VCaP (cell line): ENCODE results near the gene FCER2.
"Not testable (repeated sequence)": the region's sequence is repeated elsewhere in the genome, so short reads cannot be mapped to it uniquely, and the experiment has no call there.

Source experiments
- H3K27ac ChIP-seq: fragments of 450-650 bp; 2 replicates; pipeline ENCODE4 v1.5.1; 2017
- TF ChIP-seq, protein P1 (sequence below): fragments of 450-650 bp; conservative IDR thresholded peaks from 2 replicates; pipeline ENCODE4 v1.5.1; 2017; ENCODE audit warnings: mild to moderate bottlenecking, moderate library complexity

FCER2 gene, protein sequence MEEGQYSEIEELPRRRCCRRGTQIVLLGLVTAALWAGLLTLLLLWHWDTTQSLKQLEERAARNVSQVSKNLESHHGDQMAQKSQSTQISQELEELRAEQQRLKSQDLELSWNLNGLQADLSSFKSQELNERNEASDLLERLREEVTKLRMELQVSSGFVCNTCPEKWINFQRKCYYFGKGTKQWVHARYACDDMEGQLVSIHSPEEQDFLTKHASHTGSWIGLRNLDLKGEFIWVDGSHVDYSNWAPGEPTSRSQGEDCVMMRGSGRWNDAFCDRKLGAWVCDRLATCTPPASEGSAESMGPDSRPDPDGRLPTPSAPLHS

DNA sequence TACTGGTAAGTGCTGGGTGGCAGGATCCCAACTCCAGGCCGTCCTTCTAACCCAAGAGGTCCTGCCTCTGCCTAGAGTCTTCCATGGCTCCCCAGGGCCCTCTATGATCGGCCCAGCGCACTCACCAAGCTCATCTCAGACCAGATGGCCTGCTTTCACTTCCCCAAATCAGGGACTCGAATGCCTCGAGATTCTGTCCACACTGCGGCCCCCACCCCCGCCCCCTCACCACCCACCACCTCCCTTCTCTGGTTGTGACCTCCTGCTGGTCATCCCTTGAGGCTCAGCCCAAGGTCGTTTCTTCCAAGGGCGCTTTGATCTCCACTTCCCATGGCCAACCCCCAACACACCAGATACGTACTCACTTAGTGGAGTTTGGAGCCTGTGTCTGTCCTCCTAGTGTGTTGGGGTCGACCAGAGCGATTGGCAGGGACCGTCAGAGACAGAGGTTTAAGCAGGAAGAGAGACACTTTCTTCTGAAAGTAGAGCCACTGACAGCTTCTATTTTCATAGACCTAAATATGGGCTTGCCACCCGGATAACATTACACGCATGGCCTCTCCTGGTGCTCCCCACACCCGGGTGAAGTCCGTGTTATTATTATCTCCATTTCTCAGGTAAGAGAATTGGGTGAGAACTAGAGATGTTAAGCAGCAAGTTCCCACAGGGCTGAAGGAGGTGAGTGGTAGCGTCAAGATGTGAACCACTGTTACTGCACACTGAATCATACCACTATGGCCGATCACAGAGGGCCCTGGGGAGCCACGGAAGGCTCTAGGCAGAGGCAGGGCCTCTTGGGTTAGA is at the start of gene FCER2:
TSS of gene FCER2 (minus strand) at position 478 of the 804 bp plus-strand sequence. CDS start 2,371 bp downstream, outside the sequence.
- no peak within 1 kb of the TSS for H3K27ac ChIP-seq
- TF ChIP-seq, protein P1, sequence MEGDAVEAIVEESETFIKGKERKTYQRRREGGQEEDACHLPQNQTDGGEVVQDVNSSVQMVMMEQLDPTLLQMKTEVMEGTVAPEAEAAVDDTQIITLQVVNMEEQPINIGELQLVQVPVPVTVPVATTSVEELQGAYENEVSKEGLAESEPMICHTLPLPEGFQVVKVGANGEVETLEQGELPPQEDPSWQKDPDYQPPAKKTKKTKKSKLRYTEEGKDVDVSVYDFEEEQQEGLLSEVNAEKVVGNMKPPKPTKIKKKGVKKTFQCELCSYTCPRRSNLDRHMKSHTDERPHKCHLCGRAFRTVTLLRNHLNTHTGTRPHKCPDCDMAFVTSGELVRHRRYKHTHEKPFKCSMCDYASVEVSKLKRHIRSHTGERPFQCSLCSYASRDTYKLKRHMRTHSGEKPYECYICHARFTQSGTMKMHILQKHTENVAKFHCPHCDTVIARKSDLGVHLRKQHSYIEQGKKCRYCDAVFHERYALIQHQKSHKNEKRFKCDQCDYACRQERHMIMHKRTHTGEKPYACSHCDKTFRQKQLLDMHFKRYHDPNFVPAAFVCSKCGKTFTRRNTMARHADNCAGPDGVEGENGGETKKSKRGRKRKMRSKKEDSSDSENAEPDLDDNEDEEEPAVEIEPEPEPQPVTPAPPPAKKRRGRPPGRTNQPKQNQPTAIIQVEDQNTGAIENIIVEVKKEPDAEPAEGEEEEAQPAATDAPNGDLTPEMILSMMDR = no peak

DNA sequence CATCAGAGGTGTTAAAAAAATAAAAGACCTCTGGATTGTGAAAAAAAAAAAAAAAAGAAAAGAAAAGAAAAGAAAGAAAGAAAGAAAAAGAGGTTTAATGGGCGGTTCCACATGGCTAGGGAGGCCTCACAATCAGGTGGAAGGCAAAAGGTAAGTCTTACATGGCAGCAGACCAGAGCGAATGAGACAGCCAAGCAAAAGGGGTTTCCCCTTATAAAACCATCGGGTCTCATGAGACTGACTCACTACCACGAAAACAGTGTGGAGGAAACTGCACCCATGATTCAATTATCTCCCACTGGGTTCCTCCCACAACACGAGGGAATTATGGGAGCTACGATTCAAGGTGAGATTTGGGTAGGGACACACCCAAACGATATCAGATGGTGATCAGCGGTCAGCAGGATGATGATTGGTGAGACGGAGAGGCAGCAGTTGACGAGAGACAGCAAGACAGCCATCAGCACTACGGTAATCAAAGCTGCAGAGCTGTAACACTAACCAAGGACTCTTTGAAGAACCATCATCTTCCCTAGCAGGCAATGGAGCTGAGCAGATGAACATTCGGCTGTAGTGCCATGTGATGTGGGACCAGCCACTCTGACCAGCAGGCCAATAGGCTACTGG is 49.3 kb upstream of the FCER2 start:
- TF ChIP-seq, protein P1 = no peak
- no peak overlapping the region for H3K27ac ChIP-seq

DNA sequence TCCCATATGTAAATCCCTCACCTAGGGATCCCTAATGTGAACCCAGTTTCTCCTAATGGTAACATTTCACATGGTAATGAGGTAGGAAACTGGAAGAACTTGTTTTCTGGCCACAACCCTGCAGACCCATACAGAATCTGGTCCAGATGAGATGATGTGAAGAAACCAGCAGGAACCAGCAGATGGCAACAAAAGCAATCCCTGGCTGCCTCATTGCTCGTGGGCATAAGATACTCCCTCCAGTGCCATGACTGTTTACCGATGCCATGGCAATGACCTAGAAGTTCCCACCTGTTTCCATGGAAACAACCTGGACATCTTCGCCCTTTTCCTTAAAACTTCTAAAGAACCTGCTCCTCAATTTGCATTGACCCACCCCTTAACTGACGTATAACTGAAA is 46.8 kb upstream of the FCER2 start:
- H3K27ac ChIP-seq = no peak overlapping the region
- TF ChIP-seq, protein P1 = peak; percentile 64

DNA sequence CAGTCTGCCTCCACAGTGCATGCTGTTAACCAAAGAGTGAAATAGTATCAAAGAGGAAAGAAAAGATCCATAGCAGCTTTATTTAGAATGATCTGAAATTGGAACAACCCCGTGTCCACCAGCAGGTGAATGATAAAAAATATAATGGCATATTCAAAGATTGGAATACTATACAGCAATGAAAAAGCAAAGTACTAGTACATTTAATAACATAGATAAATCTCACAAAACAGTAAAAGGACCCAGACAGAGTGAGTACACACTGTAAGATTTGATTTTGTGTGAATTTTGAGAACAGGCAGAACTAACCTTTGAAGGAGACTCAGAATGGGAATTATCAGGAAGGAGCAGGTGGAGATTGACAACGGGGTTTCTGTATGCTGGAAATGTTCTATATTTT is 46.2 kb upstream of the FCER2 start:
- TF ChIP-seq, protein P1 = no peak
- no peak overlapping the region for H3K27ac ChIP-seq

DNA sequence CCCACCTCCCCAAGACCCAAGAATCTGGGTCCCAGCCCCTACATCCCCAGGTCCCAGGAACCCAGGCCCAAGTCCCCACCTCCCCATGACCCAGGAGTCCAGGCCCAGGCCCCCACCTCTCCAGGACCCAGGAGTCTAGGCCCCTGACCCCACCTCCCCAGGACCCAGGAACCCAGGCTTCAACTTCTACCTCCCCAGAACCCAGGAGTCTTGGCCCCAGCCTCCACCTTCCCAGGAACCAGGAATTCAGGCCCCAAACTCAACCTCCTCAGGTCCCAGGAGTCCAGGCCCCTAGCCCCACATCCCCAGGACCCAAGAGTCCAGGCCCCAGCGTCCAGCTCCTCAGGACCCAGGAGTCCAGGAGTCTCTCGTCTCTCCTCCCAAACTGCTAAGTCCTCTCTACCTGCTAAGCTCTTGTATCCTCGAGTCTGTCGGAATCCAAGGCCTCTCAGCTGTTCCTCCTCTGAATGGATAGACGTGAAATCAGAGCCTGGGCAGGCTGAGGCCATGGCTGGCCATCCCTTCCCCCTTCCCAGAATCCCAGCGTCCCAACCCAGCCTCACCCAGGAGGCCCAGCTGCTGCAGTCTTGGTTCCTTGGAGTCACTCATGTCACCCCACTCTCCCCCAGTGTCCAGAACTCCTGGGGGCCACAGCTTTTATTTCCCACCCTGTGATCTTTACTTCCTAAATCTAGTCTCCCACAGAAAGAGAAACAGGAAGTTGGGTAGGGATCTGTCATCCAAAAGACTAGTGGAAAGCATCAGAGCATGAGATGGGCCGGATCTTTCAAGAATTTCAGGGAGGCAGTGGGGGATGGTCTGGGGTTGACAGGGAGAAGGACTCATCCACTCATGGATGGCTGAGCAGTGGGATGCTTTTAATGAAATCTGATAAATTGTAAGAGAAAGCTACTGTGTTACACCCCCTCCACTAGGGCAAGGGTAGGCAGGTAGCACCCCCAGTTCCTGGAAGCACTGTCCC is 45.3 kb upstream of the FCER2 start, which contains the start of gene CD209:
TSS of gene CD209 (minus strand) at position 632 of the 982 bp plus-strand sequence. CDS start at position 609, 23 bp downstream.
- no peak within 1 kb of the TSS for H3K27ac ChIP-seq
- TF ChIP-seq, protein P1 = no peak

DNA sequence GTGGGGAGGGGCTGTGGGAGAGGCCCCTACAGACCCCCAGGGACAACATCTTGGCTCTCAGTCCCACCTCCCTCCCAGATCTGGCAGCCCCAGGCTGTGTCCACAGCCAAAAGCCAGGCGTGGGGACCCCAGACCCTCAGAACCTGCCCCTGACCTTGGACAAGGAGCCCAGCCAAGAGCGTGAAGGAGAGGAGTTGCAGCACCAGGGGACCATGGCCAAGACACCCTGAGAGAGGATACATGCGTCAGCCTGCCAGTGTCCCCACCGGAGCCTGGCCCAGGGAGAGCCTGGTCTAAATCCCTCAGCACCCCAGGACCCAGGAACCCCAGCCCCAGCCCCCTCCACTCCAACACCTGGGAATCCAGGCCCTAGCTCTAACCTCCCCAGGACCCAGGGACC is 44.4 kb upstream of the FCER2 start:
- not testable (repeated sequence) for H3K27ac ChIP-seq
